HepG2 (cell line): ENCODE measurements around the gene ACOT8. TPM values are rescaled to one million over a fixed set of nuclear protein-coding genes. Genes with fewer than 3 reads are reported as not detected.

ENCODE experiments used
- ATF7-NPFF ChIP-seq: sonication (generic); formaldehyde crosslinking; IDR thresholded peaks from 2 replicates; pipeline ENCODE4 v1.8.1; 2023; ENCODE audit warnings: mild to moderate bottlenecking, low read depth, missing genetic modification reagents, moderate library complexity
- HOXA7 ChIP-seq: sonication (generic); formaldehyde crosslinking; IDR thresholded peaks from 2 replicates; pipeline ENCODE4 v1.8.1; 2022; ENCODE audit warnings: mild to moderate bottlenecking, missing genetic modification reagents, moderate library complexity
- KDM3A ChIP-seq: IDR thresholded peaks from 2 replicates; pipeline ENCODE4 v1.6.1; 2018; ENCODE audit warnings: low read depth, missing compliant biosample characterization
- MEIS2 ChIP-seq: sonication (generic); formaldehyde crosslinking; IDR thresholded peaks from 2 replicates; pipeline ENCODE4 v1.9.0; 2021; ENCODE audit warnings: mild to moderate bottlenecking, missing genetic modification reagents
- MXI1 ChIP-seq: IDR thresholded peaks from 3 replicates; pipeline ENCODE4 v1.6.1; 2012; ENCODE audit warnings: low read depth, low read length, inconsistent platforms, borderline replicate concordance
- PHF20 ChIP-seq: sonication (generic); formaldehyde crosslinking; IDR thresholded peaks from 2 replicates; pipeline ENCODE4 v1.5.0; 2020; ENCODE audit warnings: mild to moderate bottlenecking, missing genetic modification reagents
- POGZ ChIP-seq: sonication (generic); formaldehyde crosslinking; IDR thresholded peaks from 2 replicates; pipeline ENCODE4 v1.4.0; 2020; ENCODE audit warnings: mild to moderate bottlenecking, missing genetic modification reagents
- RFX3 ChIP-seq: IDR thresholded peaks from 2 replicates; pipeline ENCODE4 v1.6.1; 2016; ENCODE audit warnings: missing biosample characterization, missing genetic modification reagents
- SAFB2 ChIP-seq: sonication (generic); formaldehyde crosslinking; IDR thresholded peaks from 2 replicates; pipeline ENCODE4 v1.5.1; 2020; ENCODE audit warnings: missing genetic modification reagents, low read depth, mild to moderate bottlenecking, borderline replicate concordance
- SMYD3 ChIP-seq: sonication (generic); formaldehyde crosslinking; IDR thresholded peaks from 2 replicates; pipeline ENCODE4 v1.8.1; 2023; ENCODE audit warnings: mild to moderate bottlenecking, missing genetic modification reagents
- TMF1 ChIP-seq: sonication (generic); formaldehyde crosslinking; IDR thresholded peaks from 2 replicates; pipeline ENCODE4 v1.8.1; 2022; ENCODE audit warnings: low read depth, missing genetic modification reagents
- WIZ ChIP-seq: sonication (generic); formaldehyde crosslinking; IDR thresholded peaks from 2 replicates; pipeline ENCODE4 v1.5.1; 2020; ENCODE audit warnings: mild to moderate bottlenecking, missing genetic modification reagents
- ZNF225 ChIP-seq: sonication (generic); formaldehyde crosslinking; IDR thresholded peaks from 2 replicates; pipeline ENCODE4 v1.4.0; 2020; ENCODE audit warnings: mild to moderate bottlenecking, missing genetic modification reagents
- ZNF549 ChIP-seq: sonication (generic); formaldehyde crosslinking; IDR thresholded peaks from 2 replicates; pipeline ENCODE4 v1.5.0; 2020; ENCODE audit warnings: missing genetic modification reagents
- ZNF562 ChIP-seq: sonication (generic); formaldehyde crosslinking; IDR thresholded peaks from 2 replicates; pipeline ENCODE4 v1.8.0; 2022; ENCODE audit warnings: missing genetic modification reagents, borderline replicate concordance
- ZSCAN29 ChIP-seq: sonication (generic); formaldehyde crosslinking; conservative IDR thresholded peaks from 2 replicates; pipeline ENCODE4 v1.4.0; 2020; ENCODE audit warnings: mild to moderate bottlenecking, missing genetic modification reagents
- polyA plus RNA-seq, 8 experiments: library from polyadenylated mRNA; depleted of rRNA in 3 of 8; stranded (reverse) in 7 of 8; unstranded in 1 of 8; fragments of >200 nt; fragmentation: Illumina TruSeq in 4 of 8; extraction: Trizol in 4 of 8; gene quantifications; 2 replicates each; pipeline versions ENCODE4 v1.2.1 to v1.2.3, GENCODE V29; 2011 to 2016; ENCODE audit warnings: low read depth in 4 of 8, missing spikeins in 1 of 8, mixed read lengths in 1 of 8; ENCODE audit not compliant: insufficient read depth in 1 of 8
- total RNA-seq, 5 experiments: library from RNA; depleted of rRNA; stranded (reverse); fragments of >200 nt; fragmentation: Illumina TruSeq; extraction: Trizol; gene quantifications; 2 replicates each; pipeline ENCODE4 v1.2.3, GENCODE V29; 2016; ENCODE audit warnings: low read depth in 1 of 5
- TF ChIP-seq, protein P1 (sequence below): sonication (generic); formaldehyde crosslinking; IDR thresholded peaks from 2 replicates; pipeline ENCODE4 v1.4.0; 2020; ENCODE audit warnings: missing genetic modification reagents, mild to moderate bottlenecking, borderline replicate concordance
- TF ChIP-seq, protein P2 (sequence below): IDR thresholded peaks from 2 replicates; pipeline ENCODE4 v1.6.1; 2016; ENCODE audit warnings: mild to moderate bottlenecking, missing biosample characterization, missing genetic modification reagents
- TF ChIP-seq, protein P3 (sequence below): sonication (generic); formaldehyde crosslinking; IDR thresholded peaks from 2 replicates; pipeline ENCODE4 v1.4.0; 2020; ENCODE audit warnings: missing genetic modification reagents, mild to moderate bottlenecking, borderline replicate concordance
- TF ChIP-seq, protein P4 (sequence below): sonication (generic); formaldehyde crosslinking; conservative IDR thresholded peaks from 2 replicates; pipeline ENCODE4 v1.5.0; 2020; ENCODE audit warnings: missing genetic modification reagents
- TF ChIP-seq, protein P5 (sequence below): sonication (generic); formaldehyde crosslinking; IDR thresholded peaks from 2 replicates; pipeline ENCODE4 v1.5.0; 2020; ENCODE audit warnings: mild to moderate bottlenecking, missing genetic modification reagents

ACOT8 gene
- total and polyA plus RNA-seq, 2 of the 13 experiments (the other 11 are each of a cell fraction or from before 2014, with no cell fraction given), result 31.4 to 45.5 TPM

DNA sequence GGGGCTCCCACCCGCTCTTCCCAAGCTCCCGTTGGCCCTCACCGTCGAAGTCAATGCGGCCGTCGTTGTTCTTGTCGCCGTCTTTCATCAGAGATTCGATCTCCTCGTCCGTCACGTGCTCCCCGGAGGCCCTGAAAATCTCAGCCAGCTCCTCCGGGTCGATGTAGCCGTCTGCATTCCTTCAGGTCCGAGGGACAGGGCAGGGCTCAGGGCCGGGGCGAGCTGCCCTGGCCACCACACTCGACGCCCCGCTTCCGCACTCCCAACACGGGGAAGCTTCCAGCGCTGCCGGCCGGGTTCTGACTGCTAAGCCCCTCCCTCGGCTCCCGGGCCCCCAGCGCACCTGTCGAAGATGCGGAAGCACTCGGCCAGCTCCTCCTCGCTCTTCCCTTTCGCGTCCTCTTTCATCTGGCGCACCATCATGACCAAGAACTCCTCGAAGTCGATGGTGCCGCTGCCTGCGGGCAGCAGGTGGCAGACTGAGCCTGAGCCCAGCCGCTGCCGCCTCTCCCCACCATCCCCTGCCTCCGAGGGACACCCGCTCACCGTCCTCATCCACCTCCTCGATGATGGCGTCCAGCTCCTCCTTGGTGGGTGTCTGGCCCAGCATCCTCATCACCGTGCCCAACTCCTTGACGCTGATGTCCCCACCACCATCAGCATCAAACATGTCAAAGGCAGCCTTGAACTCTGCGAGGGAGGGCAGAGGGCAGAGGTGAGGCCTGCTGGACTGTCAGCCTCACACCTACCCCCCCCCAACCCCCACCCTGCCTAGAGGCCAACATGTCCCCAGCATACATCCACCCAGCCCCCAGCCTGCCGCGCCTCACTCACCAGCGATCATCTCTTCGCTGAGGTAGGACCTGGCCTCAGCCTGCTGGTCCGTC lies 33.0 kb downstream of the ACOT8 start (continued):
- TF ChIP-seq MEIS2 (CRISPR knock-in tag) (no peak), ZSCAN29 (CRISPR knock-in tag) (no peak), WIZ (CRISPR knock-in tag) (0 out of 2 replicates have a peak, but pooled peaks have one; percentile 65), MXI1 (no peak; the same call in 2 of the 3 replicates), PHF20 (CRISPR knock-in tag) (0 out of 2 replicates have a peak, but pooled peaks have one; percentile 10), HOXA7 (0 out of 2 replicates have a peak, but pooled peaks have one; percentile 44), ZNF225 (CRISPR knock-in tag) (no peak), ZNF562 (CRISPR knock-in tag) (no peak), SMYD3 (CRISPR knock-in tag) (no peak), KDM3A (CRISPR knock-in tag) (peak; percentile 65; the same call in 1 of the 2 replicates), ZNF549 (CRISPR knock-in tag) (no peak), TMF1 (CRISPR knock-in tag) (no peak), RFX3 (CRISPR knock-in tag) (no peak), ATF7-NPFF (CRISPR knock-in tag) (no peak), SAFB2 (CRISPR knock-in tag) (0 out of 2 replicates have a peak, but pooled peaks have one; percentile 43), POGZ (CRISPR knock-in tag) (0 out of 2 replicates have a peak, but pooled peaks have one; percentile 12)
- TF ChIP-seq, protein P1, sequence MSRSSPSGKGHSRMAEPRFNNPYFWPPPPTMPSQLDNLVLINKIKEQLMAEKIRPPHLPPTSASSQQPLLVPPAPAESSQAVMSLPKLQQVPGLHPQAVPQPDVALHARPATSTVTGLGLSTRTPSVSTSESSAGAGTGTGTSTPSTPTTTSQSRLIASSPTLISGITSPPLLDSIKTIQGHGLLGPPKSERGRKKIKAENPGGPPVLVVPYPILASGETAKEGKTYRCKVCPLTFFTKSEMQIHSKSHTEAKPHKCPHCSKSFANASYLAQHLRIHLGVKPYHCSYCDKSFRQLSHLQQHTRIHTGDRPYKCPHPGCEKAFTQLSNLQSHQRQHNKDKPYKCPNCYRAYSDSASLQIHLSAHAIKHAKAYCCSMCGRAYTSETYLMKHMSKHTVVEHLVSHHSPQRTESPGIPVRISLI (CRISPR knock-in tag), result no peak
- TF ChIP-seq, protein P2, sequence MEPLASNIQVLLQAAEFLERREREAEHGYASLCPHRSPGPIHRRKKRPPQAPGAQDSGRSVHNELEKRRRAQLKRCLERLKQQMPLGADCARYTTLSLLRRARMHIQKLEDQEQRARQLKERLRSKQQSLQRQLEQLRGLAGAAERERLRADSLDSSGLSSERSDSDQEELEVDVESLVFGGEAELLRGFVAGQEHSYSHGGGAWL (CRISPR knock-in tag), result peak; percentile 27; the same call in 1 of the 2 replicates
- TF ChIP-seq, protein P3, sequence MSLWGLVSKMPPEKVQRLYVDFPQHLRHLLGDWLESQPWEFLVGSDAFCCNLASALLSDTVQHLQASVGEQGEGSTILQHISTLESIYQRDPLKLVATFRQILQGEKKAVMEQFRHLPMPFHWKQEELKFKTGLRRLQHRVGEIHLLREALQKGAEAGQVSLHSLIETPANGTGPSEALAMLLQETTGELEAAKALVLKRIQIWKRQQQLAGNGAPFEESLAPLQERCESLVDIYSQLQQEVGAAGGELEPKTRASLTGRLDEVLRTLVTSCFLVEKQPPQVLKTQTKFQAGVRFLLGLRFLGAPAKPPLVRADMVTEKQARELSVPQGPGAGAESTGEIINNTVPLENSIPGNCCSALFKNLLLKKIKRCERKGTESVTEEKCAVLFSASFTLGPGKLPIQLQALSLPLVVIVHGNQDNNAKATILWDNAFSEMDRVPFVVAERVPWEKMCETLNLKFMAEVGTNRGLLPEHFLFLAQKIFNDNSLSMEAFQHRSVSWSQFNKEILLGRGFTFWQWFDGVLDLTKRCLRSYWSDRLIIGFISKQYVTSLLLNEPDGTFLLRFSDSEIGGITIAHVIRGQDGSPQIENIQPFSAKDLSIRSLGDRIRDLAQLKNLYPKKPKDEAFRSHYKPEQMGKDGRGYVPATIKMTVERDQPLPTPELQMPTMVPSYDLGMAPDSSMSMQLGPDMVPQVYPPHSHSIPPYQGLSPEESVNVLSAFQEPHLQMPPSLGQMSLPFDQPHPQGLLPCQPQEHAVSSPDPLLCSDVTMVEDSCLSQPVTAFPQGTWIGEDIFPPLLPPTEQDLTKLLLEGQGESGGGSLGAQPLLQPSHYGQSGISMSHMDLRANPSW (CRISPR knock-in tag), result no peak
- TF ChIP-seq, protein P4, sequence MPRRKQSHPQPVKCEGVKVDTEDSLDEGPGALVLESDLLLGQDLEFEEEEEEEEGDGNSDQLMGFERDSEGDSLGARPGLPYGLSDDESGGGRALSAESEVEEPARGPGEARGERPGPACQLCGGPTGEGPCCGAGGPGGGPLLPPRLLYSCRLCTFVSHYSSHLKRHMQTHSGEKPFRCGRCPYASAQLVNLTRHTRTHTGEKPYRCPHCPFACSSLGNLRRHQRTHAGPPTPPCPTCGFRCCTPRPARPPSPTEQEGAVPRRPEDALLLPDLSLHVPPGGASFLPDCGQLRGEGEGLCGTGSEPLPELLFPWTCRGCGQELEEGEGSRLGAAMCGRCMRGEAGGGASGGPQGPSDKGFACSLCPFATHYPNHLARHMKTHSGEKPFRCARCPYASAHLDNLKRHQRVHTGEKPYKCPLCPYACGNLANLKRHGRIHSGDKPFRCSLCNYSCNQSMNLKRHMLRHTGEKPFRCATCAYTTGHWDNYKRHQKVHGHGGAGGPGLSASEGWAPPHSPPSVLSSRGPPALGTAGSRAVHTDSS (CRISPR knock-in tag), result no peak
- TF ChIP-seq, protein P5, sequence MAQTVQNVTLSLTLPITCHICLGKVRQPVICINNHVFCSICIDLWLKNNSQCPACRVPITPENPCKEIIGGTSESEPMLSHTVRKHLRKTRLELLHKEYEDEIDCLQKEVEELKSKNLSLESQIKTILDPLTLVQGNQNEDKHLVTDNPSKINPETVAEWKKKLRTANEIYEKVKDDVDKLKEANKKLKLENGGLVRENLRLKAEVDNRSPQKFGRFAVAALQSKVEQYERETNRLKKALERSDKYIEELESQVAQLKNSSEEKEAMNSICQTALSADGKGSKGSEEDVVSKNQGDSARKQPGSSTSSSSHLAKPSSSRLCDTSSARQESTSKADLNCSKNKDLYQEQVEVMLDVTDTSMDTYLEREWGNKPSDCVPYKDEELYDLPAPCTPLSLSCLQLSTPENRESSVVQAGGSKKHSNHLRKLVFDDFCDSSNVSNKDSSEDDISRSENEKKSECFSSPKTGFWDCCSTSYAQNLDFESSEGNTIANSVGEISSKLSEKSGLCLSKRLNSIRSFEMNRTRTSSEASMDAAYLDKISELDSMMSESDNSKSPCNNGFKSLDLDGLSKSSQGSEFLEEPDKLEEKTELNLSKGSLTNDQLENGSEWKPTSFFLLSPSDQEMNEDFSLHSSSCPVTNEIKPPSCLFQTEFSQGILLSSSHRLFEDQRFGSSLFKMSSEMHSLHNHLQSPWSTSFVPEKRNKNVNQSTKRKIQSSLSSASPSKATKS (CRISPR knock-in tag), result no peak
